Natural killer cell (primary cell): ENCODE measurements around the gene ZNF628. TPM values are rescaled to one million over a fixed set of nuclear protein-coding genes. Genes with fewer than 3 reads are reported as not detected.

Experiments
- ATAC-seq, 3 donors: fragments of 150-1000 bp in 2 of 3; fragments of 200-7000 bp in 1 of 3; cut with Tn5 transposase; 1 replicate in 1 of 3; 2 replicates in 2 of 3; pipeline ENCODE4 v1.10.0; 2021; ENCODE audit warnings: mild to moderate bottlenecking in 2 of 3, moderate library complexity in 2 of 3
- DNase-seq, 2 donors: peaks; one replicate each; pipeline versions ENCODE4 v3.0.0 to v3.0.0-alpha.2; 2013 to 2021; ENCODE audit warnings: mixed read lengths in 1 of 2
- H3K27ac ChIP-seq: one replicate; pipeline ENCODE4 v1.5.1; 2013; ENCODE audit warnings: mild to moderate bottlenecking, low read length
- H3K27me3 ChIP-seq: one replicate; pipeline ENCODE4 v1.6.1; 2013; ENCODE audit warnings: low read length; ENCODE audit not compliant: control insufficient read depth, insufficient read depth
- H3K36me3 ChIP-seq: one replicate; pipeline ENCODE4 v1.6.1; 2013; ENCODE audit warnings: low read length; ENCODE audit not compliant: control insufficient read depth, insufficient read depth
- H3K4me1 ChIP-seq: one replicate; pipeline ENCODE4 v1.6.1; 2013; ENCODE audit warnings: low read length; ENCODE audit not compliant: control insufficient read depth, insufficient read depth
- H3K4me3 ChIP-seq: one replicate; pipeline ENCODE4 v1.5.1; 2013; ENCODE audit warnings: low read length
- H3K9me3 ChIP-seq: one replicate; pipeline ENCODE4 v1.6.1; 2013; ENCODE audit warnings: low read length; ENCODE audit not compliant: control insufficient read depth, insufficient read depth
- H3K27ac Mint-ChIP-seq, 2 donors: one replicate each; pipeline ENCODE4 v1.8.0; 2022; ENCODE audit warnings: mild to moderate bottlenecking in 2 of 2, mixed read lengths in 2 of 2, moderate library complexity in 1 of 2
- H3K27me3 Mint-ChIP-seq, 2 donors: one replicate each; pipeline ENCODE4 v1.8.0; 2022; ENCODE audit warnings: low read depth in 2 of 2, mixed read lengths in 2 of 2
- H3K36me3 Mint-ChIP-seq: one replicate; pipeline ENCODE4 v1.8.0; 2022; ENCODE audit warnings: mixed read lengths
- H3K4me1 Mint-ChIP-seq, 2 donors: one replicate each; pipeline ENCODE4 v1.8.0; 2022; ENCODE audit warnings: mixed read lengths in 2 of 2
- H3K4me3 Mint-ChIP-seq: one replicate; pipeline ENCODE4 v1.8.0; 2022; ENCODE audit warnings: mild to moderate bottlenecking, moderate library complexity, mixed read lengths
- H3K9me3 Mint-ChIP-seq, 2 donors: one replicate each; pipeline ENCODE4 v1.8.0; 2022; ENCODE audit warnings: mixed read lengths in 2 of 2
- WGBS: methylation state at CpG from one replicate; pipeline ENCODE4 v1.1.7; 2013; ENCODE audit warnings: missing lambda C conversion rate; ENCODE audit not compliant: insufficient coverage; 5-methylcytosine and 5-hydroxymethylcytosine counted together
- intact Hi-C: fragments of 100-400 bp; cut with micrococcal nuclease; formaldehyde crosslinking; loops from one replicate; pipeline ENCODE4 v1.14.2; 2022
- total RNA-seq, 4 donors: library from RNA; stranded (reverse); fragments of 120-200 nt in 1 of 4; gene quantifications; one replicate each; pipeline versions ENCODE4 v1.2.3 to v1.2.4, GENCODE V29; 2013 to 2022
- TF ChIP-seq, protein P1 (sequence below): fragments of 200-600 bp; IDR thresholded peaks from one replicate; pipeline ENCODE4 v1.8.0; 2022; ENCODE audit warnings: antibody characterized with exemption

ZNF628 gene
- total RNA-seq, 3 donors from 2014 or later (not counting 1 experiment from before 2014, with no cell fraction given): 20.8 to 28.7 (median 24.1) TPM

DNA sequence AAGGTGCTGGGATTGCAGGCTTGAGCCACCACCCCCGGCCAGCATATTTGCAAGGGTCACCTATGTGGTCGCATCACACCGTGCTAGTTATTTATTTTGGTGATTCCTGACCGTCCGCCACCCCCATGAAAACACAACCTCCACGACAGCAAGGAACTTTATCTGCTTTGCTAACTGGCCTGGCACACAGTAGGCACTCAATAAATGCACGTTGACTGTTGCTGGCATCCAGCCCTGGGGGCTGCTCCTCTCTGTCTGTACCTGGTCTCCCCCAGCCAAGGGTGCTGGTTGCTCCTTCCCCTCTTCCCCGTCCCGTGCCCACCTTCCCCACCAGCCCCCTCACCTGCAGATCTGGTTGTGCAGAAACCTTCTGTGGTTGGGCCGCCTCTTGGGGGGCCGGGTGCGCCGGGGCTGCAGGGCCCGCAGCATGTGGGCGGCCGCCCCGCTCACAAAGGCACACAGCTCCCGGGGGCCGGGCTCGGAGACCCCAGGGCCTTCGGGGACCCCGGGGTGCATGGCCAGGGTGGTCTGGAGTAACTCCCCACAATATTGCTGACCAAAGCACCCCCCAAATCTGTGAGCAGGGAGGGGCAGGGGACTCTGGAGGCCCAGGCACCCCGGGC is 12.3 kb upstream of the ZNF628 start:
- peaks cover 0 to 5% of the 10 kb centered on the region in 2 donors for H3K27me3 Mint-ChIP-seq
- H3K4me1 ChIP-seq: peaks cover 19% of the 10 kb centered on the region
- no peak overlapping the region for H3K4me3 Mint-ChIP-seq
- DNase-seq (no peak), ATAC-seq (no peak)
- no peak overlapping the region for H3K4me3 ChIP-seq
- no peaks in the 10 kb centered on the region for H3K36me3 ChIP-seq
- TF ChIP-seq, protein P1, sequence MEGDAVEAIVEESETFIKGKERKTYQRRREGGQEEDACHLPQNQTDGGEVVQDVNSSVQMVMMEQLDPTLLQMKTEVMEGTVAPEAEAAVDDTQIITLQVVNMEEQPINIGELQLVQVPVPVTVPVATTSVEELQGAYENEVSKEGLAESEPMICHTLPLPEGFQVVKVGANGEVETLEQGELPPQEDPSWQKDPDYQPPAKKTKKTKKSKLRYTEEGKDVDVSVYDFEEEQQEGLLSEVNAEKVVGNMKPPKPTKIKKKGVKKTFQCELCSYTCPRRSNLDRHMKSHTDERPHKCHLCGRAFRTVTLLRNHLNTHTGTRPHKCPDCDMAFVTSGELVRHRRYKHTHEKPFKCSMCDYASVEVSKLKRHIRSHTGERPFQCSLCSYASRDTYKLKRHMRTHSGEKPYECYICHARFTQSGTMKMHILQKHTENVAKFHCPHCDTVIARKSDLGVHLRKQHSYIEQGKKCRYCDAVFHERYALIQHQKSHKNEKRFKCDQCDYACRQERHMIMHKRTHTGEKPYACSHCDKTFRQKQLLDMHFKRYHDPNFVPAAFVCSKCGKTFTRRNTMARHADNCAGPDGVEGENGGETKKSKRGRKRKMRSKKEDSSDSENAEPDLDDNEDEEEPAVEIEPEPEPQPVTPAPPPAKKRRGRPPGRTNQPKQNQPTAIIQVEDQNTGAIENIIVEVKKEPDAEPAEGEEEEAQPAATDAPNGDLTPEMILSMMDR: no peak
- peaks cover 24 to 36% of the 10 kb centered on the region in 2 donors for H3K4me1 Mint-ChIP-seq
- intact Hi-C loops: no loop called here
- H3K27me3 ChIP-seq: no peaks in the 10 kb centered on the region
- no peaks in the 10 kb centered on the region for H3K9me3 ChIP-seq
- H3K27ac Mint-ChIP-seq: no peak overlapping the region
- no peak overlapping the region for H3K27ac ChIP-seq
- no peaks in the 10 kb centered on the region for H3K9me3 Mint-ChIP-seq
- H3K36me3 Mint-ChIP-seq: no peaks in the 10 kb centered on the region
- WGBS: 79% methylated on average over 22 of the region's 23 CpGs

DNA sequence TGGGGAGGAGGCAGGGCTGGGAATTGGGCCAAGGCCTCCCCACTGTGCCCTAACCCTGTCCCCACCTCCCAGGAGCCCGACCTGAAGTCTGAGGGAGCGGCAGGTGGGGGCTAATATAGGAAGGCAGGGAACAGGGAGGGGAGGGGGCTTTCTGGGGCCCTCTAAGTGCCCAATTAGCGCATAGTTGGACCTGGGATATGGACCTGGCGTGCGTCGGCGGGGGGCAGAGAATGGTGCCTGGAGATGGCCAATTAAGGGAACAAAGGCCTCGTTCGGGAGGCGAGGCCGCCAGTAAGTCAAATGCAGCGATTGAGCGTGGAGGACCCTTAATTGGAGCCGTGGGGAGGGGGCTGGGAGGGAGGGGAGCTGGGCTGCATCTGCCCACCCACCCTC is 11.8 kb upstream of the ZNF628 start, which contains the start of gene C19orf85:
Gene C19orf85 (minus strand): TSS at position 90 of the 393 bp plus-strand sequence. CDS start 197 bp downstream, outside the sequence.
- TF ChIP-seq, protein P1: no peak

DNA sequence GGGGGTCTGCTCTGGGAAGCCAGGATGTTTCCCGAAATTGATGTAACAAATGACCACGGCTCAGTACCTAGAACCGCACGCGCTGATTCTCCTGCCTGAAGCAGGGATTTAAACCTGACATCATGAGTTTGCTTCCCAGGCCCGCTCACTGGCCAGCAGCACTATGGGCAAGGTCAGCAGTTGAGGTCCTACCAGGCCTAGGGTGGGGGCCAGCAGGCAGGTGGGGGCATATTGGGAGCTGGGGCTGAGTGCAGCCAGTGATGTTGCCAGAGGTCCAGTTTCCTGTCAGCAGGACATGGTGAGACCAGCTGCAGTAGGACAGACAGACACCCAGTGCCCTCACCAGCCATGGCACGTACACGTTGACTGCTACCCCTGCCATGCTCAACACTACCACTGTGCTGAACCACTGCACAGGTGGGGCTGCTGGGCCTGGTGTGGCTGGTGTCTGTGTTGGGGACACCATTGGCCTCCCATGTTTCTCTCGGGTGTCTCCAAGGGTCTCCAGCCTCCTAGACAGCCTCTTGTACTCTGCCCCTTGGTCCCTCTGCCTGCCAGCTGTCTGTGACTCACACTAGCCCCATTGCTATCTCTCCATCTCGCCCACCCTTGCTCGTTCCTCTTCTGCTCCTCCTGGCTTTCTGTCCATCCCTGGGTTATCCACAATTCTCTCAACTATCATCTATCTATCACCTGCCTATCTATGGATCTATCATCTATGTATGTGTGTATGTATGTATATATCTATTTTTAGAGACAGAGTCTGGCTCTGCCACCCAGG is 10.8 kb upstream of the ZNF628 start:
- Mint-ChIP-seq H3K9me3 (no peaks in the 10 kb centered on the region), H3K27ac (no peak overlapping the region), H3K4me3 (no peak overlapping the region), H3K36me3 (no peaks in the 10 kb centered on the region), H3K27me3 (peaks cover 0 to 5% of the 10 kb centered on the region in 2 donors), H3K4me1 (peaks cover 15 to 28% of the 10 kb centered on the region in 2 donors)
- no peaks in the 10 kb centered on the region for H3K27me3 ChIP-seq
- no peaks in the 10 kb centered on the region for H3K9me3 ChIP-seq
- H3K4me1 ChIP-seq: peaks cover 19% of the 10 kb centered on the region
- TF ChIP-seq, protein P1: no peak
- DNase-seq (no peak), ATAC-seq (no peak)
- H3K36me3 ChIP-seq: no peaks in the 10 kb centered on the region
- H3K27ac ChIP-seq: no peak overlapping the region
- WGBS: 90% methylated on average over 11 of the region's 11 CpGs
- no peak overlapping the region for H3K4me3 ChIP-seq
- intact Hi-C loops: loop anchor here (2.0 kb wide), 1 partner anchor 39 kb away; no protein-coding TSS in a partner anchor

More for the DNA sequence above, 11.8 kb upstream of the ZNF628 start, which contains the start of gene C19orf85:
- Histone ChIP-seq H3K4me3 (no peak within 1 kb of the TSS), H3K27ac (no peak within 1 kb of the TSS), H3K4me1 (peaks cover 19% of the 10 kb centered on the region), H3K9me3 (no peaks in the 10 kb centered on the region), H3K27me3 (no peaks in the 10 kb centered on the region), H3K36me3 (no peaks in the 10 kb centered on the region)
- 81% methylated on average over 13 of the region's 14 CpGs for WGBS
- Mint-ChIP-seq H3K9me3 (no peaks in the 10 kb centered on the region), H3K27me3 (peaks cover 0 to 5% of the 10 kb centered on the region in 2 donors), H3K4me1 (peaks cover 24 to 36% of the 10 kb centered on the region in 2 donors), H3K4me3 (no peak within 1 kb of the TSS), H3K27ac (no peak within 1 kb of the TSS), H3K36me3 (no peaks in the 10 kb centered on the region)
- intact Hi-C loops: no loop called here
- ATAC-seq: no peak
- DNase-seq: no peak
